MCF 10A (cell line): ENCODE measurements around the gene ZBTB7B. TPM values are rescaled to one million over a fixed set of nuclear protein-coding genes. Genes with fewer than 3 reads are reported as not detected.

Source experiments
- BruUV-seq: library from RNA; stranded (reverse); fragments of 400-500 nt; replicated peaks from 2 replicates; lab custom pipeline; 2021; lab: Mats Ljungman, UMichigan
- CTCF ChIA-PET: fragments of 300-600 bp; sonication (Branson Sonifier 250); formaldehyde crosslinking; extraction: SDS; loops from one replicate; lab custom pipeline; 2021; ENCODE audit warnings: antibody characterized with exemption, inconsistent platforms; lab: Yijun Ruan, JAX
- POLR2A ChIA-PET: fragments of 300-600, 350-650 bp; sonication (Branson Sonifier 250); formaldehyde crosslinking; extraction: SDS; loops from one replicate; lab custom pipeline; 2020; ENCODE audit warnings: antibody characterized with exemption, inconsistent platforms; lab: Yijun Ruan, JAX
- DNase-seq: peaks from one replicate; pipeline ENCODE4 v3.0.0-alpha.2; 2018; ENCODE audit not compliant: unreplicated experiment
- H3K27ac Mint-ChIP-seq: one replicate; pipeline ENCODE4 v1.8.0; 2022; ENCODE audit warnings: mild to moderate bottlenecking, low read depth, mixed read lengths; ENCODE audit not compliant: unreplicated experiment
- H3K27me3 Mint-ChIP-seq: one replicate; pipeline ENCODE4 v1.8.0; 2022; ENCODE audit warnings: mixed read lengths; ENCODE audit not compliant: insufficient read depth, unreplicated experiment
- H3K36me3 Mint-ChIP-seq: one replicate; pipeline ENCODE4 v1.8.0; 2022; ENCODE audit warnings: mild to moderate bottlenecking, moderate library complexity, mixed read lengths; ENCODE audit not compliant: insufficient read depth, unreplicated experiment
- H3K4me1 Mint-ChIP-seq: one replicate; pipeline ENCODE4 v1.8.0; 2022; ENCODE audit warnings: mixed read lengths; ENCODE audit not compliant: insufficient read depth, unreplicated experiment
- H3K4me3 Mint-ChIP-seq: one replicate; pipeline ENCODE4 v1.8.0; 2022; ENCODE audit warnings: mild to moderate bottlenecking, moderate library complexity, mixed read lengths; ENCODE audit not compliant: unreplicated experiment
- H3K9me3 Mint-ChIP-seq: one replicate; pipeline ENCODE4 v1.8.0; 2022; ENCODE audit warnings: mixed read lengths; ENCODE audit not compliant: unreplicated experiment
- CTCF ChIP-seq: fragments of 200-600 bp; IDR thresholded peaks from one replicate; pipeline ENCODE4 v1.8.0; 2022; ENCODE audit warnings: antibody characterized with exemption, mild to moderate bottlenecking; ENCODE audit not compliant: unreplicated experiment
- intact Hi-C: fragments of 100-400 bp; cut with micrococcal nuclease; formaldehyde crosslinking; loops from 2 replicates; pipeline ENCODE4 v1.14.1; 2022
- total RNA-seq: library from RNA; stranded (reverse); gene quantifications from 2 replicates; pipeline ENCODE4 v1.2.3, GENCODE V29; 2022

Gene ZBTB7B
- total RNA-seq, 1 experiment from 2014 or later: 175 TPM

GRCh38 chr1:155043793-155044192 is 41.2 kb downstream of the ZBTB7B start:
- DNase-seq: no peak
- TF ChIP-seq CTCF: no peak
- H3K27ac Mint-ChIP-seq: no peak overlapping the region
- CTCF ChIA-PET: interaction anchor here (0.6 to 23.3 kb wide), 28 partner anchors 9 to 484 kb away, joined by 3 to 390 read pairs (median 5); partner anchors contain the start of genes DCST1, DCST2, EFNA4 and FLAD1
- BruUV-seq: no TSS peak
- no peak overlapping the region for H3K4me3 Mint-ChIP-seq
- no peaks in the 10 kb centered on the region for H3K9me3 Mint-ChIP-seq
- intact Hi-C loops: loop anchor here (2.0 kb wide), 1 partner anchor 41 kb away; the partner anchor contains the start of gene ZBTB7B
- no peaks in the 10 kb centered on the region for H3K36me3 Mint-ChIP-seq
- POLR2A ChIA-PET: interaction anchor here (0.6 to 5.4 kb wide), 18 partner anchors 18 to 1236 kb away, joined by 3 to 24 read pairs (median 4); partner anchors contain the start of genes CKS1B, FLAD1, KRTCAP2 and PMVK
- peaks cover 33% of the 10 kb centered on the region for H3K4me1 Mint-ChIP-seq
- no peaks in the 10 kb centered on the region for H3K27me3 Mint-ChIP-seq

- H3K36me3 Mint-ChIP-seq: no peaks in the 10 kb centered on the region
- no peaks in the 10 kb centered on the region for H3K9me3 Mint-ChIP-seq
- intact Hi-C loops: loop anchor here (2.0 kb wide), 1 partner anchor 42 kb away; the partner anchor contains the start of gene ZBTB7B
- no TSS peak for BruUV-seq
- no peak for DNase-seq
- POLR2A ChIA-PET: interaction anchor here (0.6 to 5.4 kb wide), 20 partner anchors 19 to 128 kb away, joined by 3 to 24 read pairs (median 6); partner anchors contain the start of genes CKS1B, FLAD1, KRTCAP2 and PMVK
- H3K27me3 Mint-ChIP-seq: no peaks in the 10 kb centered on the region
- H3K4me3 Mint-ChIP-seq: no peak overlapping the region
- CTCF ChIA-PET: interaction anchor here (0.6 to 23.3 kb wide), 35 partner anchors 8 to 1416 kb away, joined by 3 to 390 read pairs (median 5); partner anchors contain the start of genes DCST1, DCST2, EFNA4 and FLAD1
- peaks cover 33% of the 10 kb centered on the region for H3K4me1 Mint-ChIP-seq
- TF ChIP-seq CTCF: no peak
- H3K27ac Mint-ChIP-seq: no peak overlapping the region
Observed at GRCh38 chr1:155044365-155044764, 41.8 kb downstream of the ZBTB7B start.

- intact Hi-C loops: loop anchor here (1.0 to 2.0 kb wide), 3 partner anchors 16 to 42 kb away; partner anchors contain the start of gene ZBTB7B
- ChIA-PET CTCF (interaction anchor here (0.5 to 23.3 kb wide), 37 partner anchors 7 to 1415 kb away, joined by 3 to 390 read pairs (median 5); partner anchors contain the start of genes DCST1, DCST2, EFNA4 and FLAD1), POLR2A (interaction anchor here (0.8 to 5.4 kb wide), 17 partner anchors 19 to 108 kb away, joined by 3 to 24 read pairs (median 6); partner anchors contain the start of genes CKS1B, FLAD1, PBXIP1 and PYGO2)
- no peak overlapping the region for H3K27ac Mint-ChIP-seq
- H3K4me1 Mint-ChIP-seq: peaks cover 37% of the 10 kb centered on the region
- H3K4me3 Mint-ChIP-seq: no peak overlapping the region
- H3K27me3 Mint-ChIP-seq: no peaks in the 10 kb centered on the region
- no TSS peak for BruUV-seq
- no peaks in the 10 kb centered on the region for H3K9me3 Mint-ChIP-seq
- DNase-seq: peak; percentile 90
- TF ChIP-seq CTCF: peak; percentile 83
- H3K36me3 Mint-ChIP-seq: no peaks in the 10 kb centered on the region
Observed at GRCh38 chr1:155044812-155045657, 42.4 kb downstream of the ZBTB7B start.
